Panc1 (cell line): ENCODE results near the gene NDUFAF2.

Experiments used
- POLR2AphosphoS5 ChIP-seq: IDR thresholded peaks from 2 replicates; pipeline ENCODE4 v1.6.1; 2012; ENCODE audit warnings: mild to moderate bottlenecking, low read depth, low read length, moderate library complexity
- REST ChIP-seq, 2 experiments: IDR thresholded peaks; 2 replicates each; pipeline ENCODE4 v1.6.1; 2011 to 2012; ENCODE audit warnings: low read depth in 2 of 2, control low read depth in 1 of 2, low read length in 1 of 2, mild to moderate bottlenecking in 1 of 2, moderate library complexity in 1 of 2; ENCODE audit not compliant: insufficient read depth in 1 of 2
- SIN3A ChIP-seq: IDR thresholded peaks from 2 replicates; pipeline ENCODE4 v1.6.1; 2012; ENCODE audit warnings: low read depth, mild to moderate bottlenecking, low read length, moderate library complexity, borderline replicate concordance; ENCODE audit not compliant: insufficient read depth
- TCF7L2 ChIP-seq: IDR thresholded peaks from 2 replicates; pipeline ENCODE4 v1.6.1; 2011; ENCODE audit warnings: mild to moderate bottlenecking, low read depth, low read length, inconsistent platforms
- TF ChIP-seq, protein P1 (sequence below): fragments of 450-650 bp; IDR thresholded peaks from 2 replicates; pipeline ENCODE4 v1.5.1; 2017; ENCODE audit warnings: mild to moderate bottlenecking

DNA sequence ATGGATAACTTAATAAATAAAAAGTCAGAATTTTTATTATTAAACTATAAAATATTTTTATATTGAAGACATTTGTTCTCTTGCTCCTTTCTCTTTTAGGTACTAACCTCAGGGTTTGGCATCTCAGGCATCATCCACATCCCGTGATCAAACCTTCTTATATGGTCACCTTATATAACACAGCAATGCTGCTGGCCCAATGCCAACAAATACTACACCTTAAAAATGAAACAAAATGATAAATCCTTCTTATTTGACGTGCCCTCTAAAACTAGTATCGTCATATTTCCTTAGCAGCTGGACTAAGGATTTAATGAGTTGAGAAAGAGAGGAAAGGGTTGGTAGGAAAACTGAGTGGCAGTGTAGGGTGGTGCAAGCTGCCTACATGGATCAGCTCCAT lies 56.6 kb downstream of the NDUFAF2 start:
- TF ChIP-seq, protein P1, sequence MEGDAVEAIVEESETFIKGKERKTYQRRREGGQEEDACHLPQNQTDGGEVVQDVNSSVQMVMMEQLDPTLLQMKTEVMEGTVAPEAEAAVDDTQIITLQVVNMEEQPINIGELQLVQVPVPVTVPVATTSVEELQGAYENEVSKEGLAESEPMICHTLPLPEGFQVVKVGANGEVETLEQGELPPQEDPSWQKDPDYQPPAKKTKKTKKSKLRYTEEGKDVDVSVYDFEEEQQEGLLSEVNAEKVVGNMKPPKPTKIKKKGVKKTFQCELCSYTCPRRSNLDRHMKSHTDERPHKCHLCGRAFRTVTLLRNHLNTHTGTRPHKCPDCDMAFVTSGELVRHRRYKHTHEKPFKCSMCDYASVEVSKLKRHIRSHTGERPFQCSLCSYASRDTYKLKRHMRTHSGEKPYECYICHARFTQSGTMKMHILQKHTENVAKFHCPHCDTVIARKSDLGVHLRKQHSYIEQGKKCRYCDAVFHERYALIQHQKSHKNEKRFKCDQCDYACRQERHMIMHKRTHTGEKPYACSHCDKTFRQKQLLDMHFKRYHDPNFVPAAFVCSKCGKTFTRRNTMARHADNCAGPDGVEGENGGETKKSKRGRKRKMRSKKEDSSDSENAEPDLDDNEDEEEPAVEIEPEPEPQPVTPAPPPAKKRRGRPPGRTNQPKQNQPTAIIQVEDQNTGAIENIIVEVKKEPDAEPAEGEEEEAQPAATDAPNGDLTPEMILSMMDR, result no peak
- TF ChIP-seq SIN3A (no peak), TCF7L2 (no peak), POLR2AphosphoS5 (no peak), REST (IDR thresholded peaks at IDR 0.05; ENCODE audit: insufficient read depth in 1 of 2, low read depth in 2 of 2, low read length in 1 of 2) (no peak)
